ENCODE data around the gene ACOXL.

ACOXL gene

GRCh38 chr2:111139637-111140317 is 407.4 kb downstream of the ACOXL start:
- DNase-seq (ENCODE audit: extremely low read depth, insufficient read length): no peak
- TF ChIP-seq CTCF (IDR thresholded peaks at IDR 0.05; ENCODE audit: insufficient read depth, low read length, poor library complexity, severe bottlenecking): no peak
- Histone ChIP-seq H3K36me3 (ENCODE audit: control insufficient read depth, insufficient read depth, low read length) (no peaks in the 10 kb centered on the region), H3K27me3 (replicated peaks; ENCODE audit: control insufficient read depth, insufficient read depth, low read length) (no peaks in the 10 kb centered on the region), H3K4me3 (replicated peaks; ENCODE audit: low read depth, low read length) (no peak overlapping the region)

- no peaks in the 10 kb centered on the region for H3K36me3 ChIP-seq (ENCODE audit: control insufficient read depth, insufficient read depth, low read length)
- H3K27me3 ChIP-seq (replicated peaks; ENCODE audit: control insufficient read depth, insufficient read depth, low read length): no peaks in the 10 kb centered on the region
- TF ChIP-seq CTCF (IDR thresholded peaks at IDR 0.05; ENCODE audit: insufficient read depth, low read length, poor library complexity, severe bottlenecking): no peak
- DNase-seq (ENCODE audit: extremely low read depth, insufficient read length): no peak
- H3K4me3 ChIP-seq (replicated peaks; ENCODE audit: low read depth, low read length): no peak overlapping the region
These were observed 408.4 kb downstream of the ACOXL start for GRCh38 chr2:111140815-111141214.

- no peak for DNase-seq (ENCODE audit: extremely low read depth, insufficient read length)
- no peaks in the 10 kb centered on the region for H3K36me3 ChIP-seq (ENCODE audit: control insufficient read depth, insufficient read depth, low read length)
- no peak for TF ChIP-seq CTCF (IDR thresholded peaks at IDR 0.05; ENCODE audit: insufficient read depth, low read length, poor library complexity, severe bottlenecking)
These were observed 409.7 kb downstream of the ACOXL start for GRCh38 chr2:111142101-111142500.

GRCh38 chr2:111143107-111143842 is 410.9 kb downstream of the ACOXL start:
- no peaks in the 10 kb centered on the region for H3K27me3 ChIP-seq (replicated peaks; ENCODE audit: control insufficient read depth, insufficient read depth, low read length)
- no peak for DNase-seq (ENCODE audit: extremely low read depth, insufficient read length)
- no peaks in the 10 kb centered on the region for H3K36me3 ChIP-seq (ENCODE audit: control insufficient read depth, insufficient read depth, low read length)
- no peak for TF ChIP-seq CTCF (IDR thresholded peaks at IDR 0.05; ENCODE audit: insufficient read depth, low read length, poor library complexity, severe bottlenecking)
- no peak overlapping the region for H3K4me3 ChIP-seq (replicated peaks; ENCODE audit: low read depth, low read length)

More at GRCh38 chr2:111142101-111142500, 409.7 kb downstream of the ACOXL start:
- no peaks in the 10 kb centered on the region for H3K27me3 ChIP-seq (replicated peaks; ENCODE audit: control insufficient read depth, insufficient read depth, low read length)
- H3K4me3 ChIP-seq (replicated peaks; ENCODE audit: low read depth, low read length): no peak overlapping the region

GRCh38 chr2:111143843-111144198 is 411.4 kb downstream of the ACOXL start:
- TF ChIP-seq CTCF (IDR thresholded peaks at IDR 0.05; ENCODE audit: insufficient read depth, low read length, poor library complexity, severe bottlenecking): no peak
- no peak for DNase-seq (ENCODE audit: extremely low read depth, insufficient read length)
- H3K36me3 ChIP-seq (ENCODE audit: control insufficient read depth, insufficient read depth, low read length): no peaks in the 10 kb centered on the region

More at GRCh38 chr2:111143843-111144198, 411.4 kb downstream of the ACOXL start:
- no peak overlapping the region for H3K4me3 ChIP-seq (replicated peaks; ENCODE audit: low read depth, low read length)
- H3K27me3 ChIP-seq (replicated peaks; ENCODE audit: control insufficient read depth, insufficient read depth, low read length): no peaks in the 10 kb centered on the region

Measured in GM06990 (cell line).